22Rv1 (cell line): Measurements from ENCODE around the gene PATE4.

Experiments
- H3K27ac ChIP-seq: fragments of 450-650 bp; 2 replicates; pipeline ENCODE4 v1.5.1; 2017
- CTCF ChIP-seq: fragments of 450-650 bp; IDR thresholded peaks from 2 replicates; pipeline ENCODE4 v1.5.1; 2017; ENCODE audit warnings: mild to moderate bottlenecking
- ZFX ChIP-seq: fragments of 450-650 bp; IDR thresholded peaks from 2 replicates; pipeline ENCODE4 v1.6.1; 2017; ENCODE audit warnings: antibody characterized with exemption, borderline replicate concordance

Gene PATE4

GRCh38 chr11:125873881-125874555, 40.9 kb downstream of the PATE4 start:
- no peak for TF ChIP-seq ZFX
- no peak for TF ChIP-seq CTCF
- peak overlapping the region; percentile 90 for H3K27ac ChIP-seq

- peak; percentile 81 for TF ChIP-seq CTCF
- TF ChIP-seq ZFX, result no peak
- peak overlapping the region; percentile 90 for H3K27ac ChIP-seq
Measured at GRCh38 chr11:125874556-125875124, 41.5 kb downstream of the PATE4 start.

GRCh38 chr11:125881291-125881690, 48.2 kb downstream of the PATE4 start:
- H3K27ac ChIP-seq, result no peak overlapping the region
- no peak for TF ChIP-seq CTCF
- TF ChIP-seq ZFX, result no peak

- no peak overlapping the region for H3K27ac ChIP-seq
- TF ChIP-seq ZFX, result no peak
- TF ChIP-seq CTCF, result no peak
Measured at GRCh38 chr11:125883375-125883774, 50.3 kb downstream of the PATE4 start.

GRCh38 chr11:125886997-125887372, 53.9 kb downstream of the PATE4 start:
- peak overlapping the region; percentile 93 for H3K27ac ChIP-seq
- no peak for TF ChIP-seq ZFX
- no peak for TF ChIP-seq CTCF

- TF ChIP-seq CTCF (peak; percentile 55), ZFX (no peak)
- peak within 1 kb of the TSS; percentile 93 for H3K27ac ChIP-seq
Measured at GRCh38 chr11:125887373-125888324, 54.5 kb downstream of the PATE4 start, which contains the start of gene HYLS1. Gene HYLS1, plus strand, starts transcription at chr11:125887668. Its CDS starts 11,701 bp downstream, at chr11:125899369.
